Memory B cell (primary cell): ENCODE results near the gene ABLIM2.
A peak's percentile ranks its signal among the peaks of the same experiment; 100 is the strongest.

Experiments
- ATAC-seq: fragments of 150-1000 bp; cut with Tn5 transposase; 2 replicates; pipeline ENCODE4 v1.10.0; 2021; ENCODE audit warnings: low read depth, mild to moderate bottlenecking, moderate library complexity
- DNase-seq, 2 donors: peaks; one replicate each; pipeline ENCODE4 v3.0.0; 2022; ENCODE audit warnings: low spot score in 2 of 2
- H3K27ac Mint-ChIP-seq: one replicate; pipeline ENCODE4 v1.8.0; 2022; ENCODE audit warnings: mild to moderate bottlenecking, moderate library complexity, mixed read lengths
- H3K27me3 Mint-ChIP-seq: one replicate; pipeline ENCODE4 v1.8.0; 2022; ENCODE audit warnings: mixed read lengths
- H3K36me3 Mint-ChIP-seq: one replicate; pipeline ENCODE4 v1.8.0; 2022; ENCODE audit warnings: mild to moderate bottlenecking, mixed read lengths
- H3K4me1 Mint-ChIP-seq: one replicate; pipeline ENCODE4 v1.8.0; 2022; ENCODE audit warnings: mixed read lengths
- H3K4me3 Mint-ChIP-seq: one replicate; pipeline ENCODE4 v1.8.0; 2022; ENCODE audit warnings: mild to moderate bottlenecking, moderate library complexity, mixed read lengths
- H3K9me3 Mint-ChIP-seq: one replicate; pipeline ENCODE4 v1.8.0; 2022; ENCODE audit warnings: mixed read lengths

Gene ABLIM2

DNA sequence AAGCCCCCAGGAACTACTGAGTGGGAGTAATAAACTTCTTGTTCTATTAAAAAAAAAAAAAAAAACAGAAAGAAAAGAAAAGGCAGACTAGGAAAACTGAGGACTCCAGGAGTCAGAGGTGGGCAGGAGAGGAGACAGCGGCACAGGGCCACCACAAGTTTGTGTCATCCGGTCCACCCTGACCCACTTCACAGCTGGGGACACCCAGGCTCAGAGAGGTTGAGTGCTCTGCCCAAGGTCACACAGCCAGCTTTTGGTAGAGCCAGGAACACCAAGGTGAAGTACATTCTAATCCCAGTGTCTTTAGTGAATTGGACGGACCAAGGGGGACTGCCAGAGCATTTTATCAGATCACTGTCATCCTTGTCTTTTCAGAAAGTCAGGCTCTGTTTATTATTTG, 16.4 kb upstream of the ABLIM2 start:
- DNase-seq (no peak), ATAC-seq (no peak)
- H3K36me3 Mint-ChIP-seq = no peaks in the 10 kb centered on the region
- no peak overlapping the region for H3K4me3 Mint-ChIP-seq
- no peak overlapping the region for H3K27ac Mint-ChIP-seq
- no peaks in the 10 kb centered on the region for H3K9me3 Mint-ChIP-seq
- peaks cover 18% of the 10 kb centered on the region for H3K4me1 Mint-ChIP-seq
- H3K27me3 Mint-ChIP-seq = peaks cover 4% of the 10 kb centered on the region

DNA sequence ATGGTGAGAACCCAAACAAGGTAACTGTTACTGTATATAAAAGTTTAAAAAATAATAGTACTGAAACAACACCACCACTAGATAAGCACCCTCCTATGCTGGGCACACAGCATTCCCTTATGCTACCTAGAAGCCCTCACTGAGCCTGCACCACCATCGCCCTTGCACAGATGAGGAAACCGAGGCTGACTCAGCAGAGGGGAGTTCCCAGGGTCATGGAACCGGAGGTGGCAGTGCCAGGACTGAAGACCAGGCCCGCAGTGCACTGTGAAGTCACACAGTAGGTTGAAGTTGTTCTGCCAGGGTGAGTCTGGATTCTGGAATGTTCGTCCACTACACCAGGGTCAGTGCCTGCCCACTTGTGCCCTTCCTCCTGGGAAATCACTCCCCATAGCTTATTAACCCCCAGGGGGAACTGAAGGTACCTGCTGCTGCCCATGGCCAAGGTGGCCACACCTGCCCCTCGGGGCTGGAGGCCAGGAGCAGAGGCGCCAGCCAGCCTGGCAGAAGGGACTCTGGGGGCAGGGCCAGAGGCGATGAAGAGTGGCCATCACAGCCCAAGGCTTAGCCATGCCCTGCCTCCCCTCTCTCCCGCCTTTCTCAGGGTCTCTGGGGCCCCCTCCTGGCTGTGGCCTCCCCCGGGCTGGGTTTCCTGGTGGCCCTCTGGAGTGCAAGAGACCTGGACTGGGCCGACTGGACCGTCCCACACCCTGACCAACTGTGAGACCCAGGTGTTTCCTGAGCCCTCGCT, 15.1 kb upstream of the ABLIM2 start:
- H3K27ac Mint-ChIP-seq = no peak overlapping the region
- peaks cover 4% of the 10 kb centered on the region for H3K27me3 Mint-ChIP-seq
- no peaks in the 10 kb centered on the region for H3K9me3 Mint-ChIP-seq
- no peak for ATAC-seq
- DNase-seq = no peak
- H3K4me1 Mint-ChIP-seq = peaks cover 18% of the 10 kb centered on the region
- H3K36me3 Mint-ChIP-seq = no peaks in the 10 kb centered on the region
- H3K4me3 Mint-ChIP-seq = no peak overlapping the region

DNA sequence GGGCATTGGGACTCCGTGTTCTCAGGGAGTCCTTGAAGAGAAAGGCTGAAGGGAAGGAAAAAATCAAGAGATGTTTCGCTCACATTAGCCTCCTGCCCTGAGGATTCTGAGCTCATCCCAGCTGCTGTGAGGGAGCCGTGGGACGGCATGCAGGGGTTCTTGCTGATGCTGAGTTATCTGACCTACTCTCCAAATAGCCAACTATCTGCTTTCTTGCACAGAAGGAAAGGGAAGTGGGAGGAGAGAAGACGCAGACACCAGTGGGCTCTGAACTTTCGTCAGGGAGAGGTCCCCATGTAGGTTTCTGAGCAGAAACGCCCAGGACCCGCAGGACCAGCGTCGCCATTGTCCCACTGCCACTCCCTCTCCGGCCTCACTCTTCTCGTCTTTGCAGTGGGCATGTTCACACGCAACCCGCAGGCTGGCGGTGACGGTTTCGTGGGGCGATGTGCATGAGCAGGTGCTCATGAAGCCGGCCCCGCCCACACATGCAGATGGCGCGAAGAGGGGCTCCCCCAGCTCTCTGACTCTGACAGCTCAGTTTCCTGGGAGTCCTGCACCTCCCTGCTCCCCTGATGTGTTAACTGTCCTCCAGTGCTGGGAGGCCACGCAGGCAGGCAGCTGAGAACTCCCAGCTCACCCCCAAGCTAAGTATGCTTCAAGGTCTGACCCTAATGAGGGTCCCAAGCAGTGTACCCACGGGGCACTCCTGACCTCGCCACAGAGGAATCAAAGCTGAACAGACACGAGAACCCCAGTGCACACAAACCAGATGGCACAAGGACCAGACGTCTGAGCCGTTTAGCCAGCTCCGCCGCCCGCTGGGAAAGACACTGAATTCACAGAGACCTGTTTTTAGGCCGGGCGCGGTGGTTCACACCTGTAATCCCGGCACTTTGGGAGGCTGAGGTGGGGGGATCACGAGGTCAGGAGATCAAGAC, 13.6 kb upstream of the ABLIM2 start:
- ATAC-seq (peak; percentile 89), DNase-seq (peak; percentile 69 to 72)
- H3K4me3 Mint-ChIP-seq = peak overlapping the region; percentile 81
- H3K27me3 Mint-ChIP-seq = peaks cover 4% of the 10 kb centered on the region
- peak overlapping the region; percentile 74 for H3K27ac Mint-ChIP-seq
- H3K4me1 Mint-ChIP-seq = peaks cover 20% of the 10 kb centered on the region
- peaks cover 2% of the 10 kb centered on the region for H3K9me3 Mint-ChIP-seq
- no peaks in the 10 kb centered on the region for H3K36me3 Mint-ChIP-seq

DNA sequence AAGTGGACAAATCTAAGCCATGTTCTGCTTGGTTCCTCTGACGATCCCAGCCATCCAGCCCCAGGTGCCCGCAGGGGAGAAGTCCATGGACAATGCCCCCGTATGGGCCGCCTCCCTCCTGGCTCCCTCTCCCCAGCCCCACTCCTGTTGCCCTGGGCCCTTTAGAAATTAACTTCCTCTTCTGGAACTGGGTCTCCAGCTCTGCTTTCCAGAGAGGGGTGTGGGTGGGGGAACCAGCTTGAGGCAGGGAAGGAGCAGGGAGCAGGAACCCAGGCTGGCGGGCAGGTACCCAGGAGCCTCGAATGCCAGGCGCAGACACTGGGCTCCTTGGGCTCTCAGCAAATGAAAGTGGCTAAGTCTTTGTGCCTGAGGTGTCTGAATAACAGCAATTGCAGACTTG, 12.7 kb upstream of the ABLIM2 start:
- Mint-ChIP-seq H3K4me1 (peaks cover 24% of the 10 kb centered on the region), H3K9me3 (peaks cover 8% of the 10 kb centered on the region), H3K27ac (peak overlapping the region; percentile 74), H3K4me3 (peak overlapping the region; percentile 81), H3K36me3 (no peaks in the 10 kb centered on the region), H3K27me3 (peaks cover 4% of the 10 kb centered on the region)
- ATAC-seq (no peak), DNase-seq (no peak)

DNA sequence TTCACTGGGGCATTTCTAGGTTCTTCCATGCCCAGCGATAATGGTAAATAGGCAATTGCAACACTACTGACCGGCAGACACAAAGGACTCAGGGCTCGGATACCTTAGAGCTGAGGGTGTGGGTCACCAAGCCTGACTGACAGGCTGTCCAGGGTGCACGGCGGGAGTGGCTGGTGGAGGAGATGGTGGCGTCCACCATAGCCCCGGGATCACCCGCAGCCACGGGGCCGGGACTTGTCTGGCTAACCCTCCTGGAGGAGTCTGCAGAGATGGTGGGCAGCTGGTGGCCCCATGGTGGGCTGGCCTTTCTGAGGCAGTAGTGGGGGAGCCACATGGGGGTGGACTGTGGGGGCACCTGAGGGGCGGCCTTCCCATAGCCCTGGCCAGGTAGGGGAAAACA, 11.7 kb upstream of the ABLIM2 start:
- H3K36me3 Mint-ChIP-seq = no peaks in the 10 kb centered on the region
- H3K27me3 Mint-ChIP-seq = peaks cover 4% of the 10 kb centered on the region
- no peak for DNase-seq
- H3K27ac Mint-ChIP-seq = no peak overlapping the region
- peaks cover 10% of the 10 kb centered on the region for H3K9me3 Mint-ChIP-seq
- no peak for ATAC-seq
- no peak overlapping the region for H3K4me3 Mint-ChIP-seq
- H3K4me1 Mint-ChIP-seq = peaks cover 28% of the 10 kb centered on the region

GRCh38 chr4:8169763-8170162, 11.2 kb upstream of the ABLIM2 start:
- H3K9me3 Mint-ChIP-seq = peaks cover 10% of the 10 kb centered on the region
- no peaks in the 10 kb centered on the region for H3K36me3 Mint-ChIP-seq
- H3K4me3 Mint-ChIP-seq = no peak overlapping the region
- no peak overlapping the region for H3K27ac Mint-ChIP-seq
- ATAC-seq = no peak
- H3K4me1 Mint-ChIP-seq = peaks cover 31% of the 10 kb centered on the region
- H3K27me3 Mint-ChIP-seq = peaks cover 4% of the 10 kb centered on the region
- no peak for DNase-seq

- no peak overlapping the region for H3K4me3 Mint-ChIP-seq
- H3K36me3 Mint-ChIP-seq = no peaks in the 10 kb centered on the region
- H3K27me3 Mint-ChIP-seq = peaks cover 4% of the 10 kb centered on the region
- no peak overlapping the region for H3K27ac Mint-ChIP-seq
- H3K4me1 Mint-ChIP-seq = peaks cover 37% of the 10 kb centered on the region
- DNase-seq = no peak
- H3K9me3 Mint-ChIP-seq = peaks cover 10% of the 10 kb centered on the region
- ATAC-seq = no peak
These were observed 10.4 kb upstream of the ABLIM2 start for GRCh38 chr4:8168832-8169598.

DNA sequence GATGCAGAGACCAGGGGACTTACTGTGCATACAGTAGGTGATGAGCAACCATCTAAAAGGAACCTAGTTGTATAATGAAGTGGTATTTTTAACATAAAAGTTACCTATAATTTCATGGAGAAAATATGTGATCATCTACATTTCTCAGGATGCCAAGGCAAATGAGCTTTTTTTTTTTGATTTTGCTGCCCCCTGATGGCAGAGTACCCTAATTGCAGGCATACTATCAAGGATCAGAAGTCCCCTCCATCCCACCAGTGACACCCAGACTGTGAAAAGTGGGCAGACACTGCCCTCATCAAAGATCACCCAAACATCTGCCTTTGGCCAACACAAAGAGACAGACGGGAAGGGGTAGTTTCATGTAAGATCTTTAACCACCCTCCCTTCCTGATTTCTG, 9.6 kb upstream of the ABLIM2 start:
- H3K27ac Mint-ChIP-seq = no peak overlapping the region

DNA sequence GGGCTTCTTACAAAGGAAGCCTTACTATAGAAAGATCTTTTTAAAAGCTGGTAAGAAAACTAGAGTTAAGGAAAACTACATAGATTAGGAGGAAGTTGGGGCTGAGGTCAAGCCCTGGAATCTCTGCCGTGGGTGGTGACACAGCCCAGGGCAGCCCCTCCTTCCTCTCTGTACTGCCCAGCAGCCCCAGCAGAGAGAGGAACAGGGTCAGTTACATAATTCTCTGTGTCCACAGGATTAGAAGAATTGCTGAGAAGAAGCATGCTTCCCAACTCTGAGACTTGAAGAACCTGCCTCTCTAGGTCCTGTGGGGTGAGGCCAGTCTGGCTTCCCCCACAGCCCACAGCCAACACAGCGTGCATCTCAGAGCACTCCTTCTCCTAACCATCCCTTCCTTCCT, 9.2 kb upstream of the ABLIM2 start:
- Mint-ChIP-seq H3K27ac (no peak overlapping the region), H3K4me1 (peaks cover 45% of the 10 kb centered on the region), H3K9me3 (peaks cover 10% of the 10 kb centered on the region), H3K27me3 (peaks cover 4% of the 10 kb centered on the region), H3K4me3 (no peak overlapping the region), H3K36me3 (no peaks in the 10 kb centered on the region)
- DNase-seq (no peak), ATAC-seq (no peak)

More for the DNA sequence above, 9.6 kb upstream of the ABLIM2 start:
- DNase-seq (no peak), ATAC-seq (no peak)
- no peak overlapping the region for H3K4me3 Mint-ChIP-seq
- H3K4me1 Mint-ChIP-seq = peaks cover 41% of the 10 kb centered on the region
- H3K36me3 Mint-ChIP-seq = no peaks in the 10 kb centered on the region
- peaks cover 4% of the 10 kb centered on the region for H3K27me3 Mint-ChIP-seq
- peaks cover 10% of the 10 kb centered on the region for H3K9me3 Mint-ChIP-seq

- H3K4me3 Mint-ChIP-seq = no peak overlapping the region
These were observed 8.7 kb upstream of the ABLIM2 start for GRCh38 chr4:8167291-8167690.

GRCh38 chr4:8165374-8165896, 6.8 kb upstream of the ABLIM2 start:
- Mint-ChIP-seq H3K4me1 (peaks cover 35% of the 10 kb centered on the region), H3K36me3 (no peaks in the 10 kb centered on the region), H3K27me3 (no peaks in the 10 kb centered on the region), H3K9me3 (peaks cover 10% of the 10 kb centered on the region), H3K27ac (peak overlapping the region; percentile 43), H3K4me3 (no peak overlapping the region)
- ATAC-seq (no peak), DNase-seq (no peak)

More at GRCh38 chr4:8167291-8167690, 8.7 kb upstream of the ABLIM2 start:
- Mint-ChIP-seq H3K9me3 (peaks cover 10% of the 10 kb centered on the region), H3K36me3 (no peaks in the 10 kb centered on the region), H3K27ac (no peak overlapping the region), H3K27me3 (peaks cover 4% of the 10 kb centered on the region), H3K4me1 (peaks cover 43% of the 10 kb centered on the region)
- ATAC-seq (no peak), DNase-seq (no peak)

DNA sequence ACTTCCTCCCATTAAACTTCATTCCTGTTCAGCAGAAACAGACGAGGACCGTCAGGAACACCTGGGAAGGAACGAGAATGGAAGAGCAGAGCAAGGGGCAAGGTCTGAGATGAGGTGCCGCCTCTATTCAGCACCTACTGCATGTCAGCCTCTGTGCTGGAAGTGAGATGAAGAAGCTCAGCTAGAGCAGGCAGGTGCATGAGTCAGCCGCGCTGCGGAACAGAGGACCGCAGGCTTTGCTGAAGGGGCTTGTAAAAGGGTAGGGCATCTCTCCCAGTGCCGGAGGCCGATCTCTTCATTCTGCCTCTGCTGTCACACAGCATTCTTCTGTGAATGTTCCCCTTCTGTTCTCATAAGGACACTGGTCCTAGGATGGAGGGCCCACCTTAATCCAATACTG, 6.1 kb upstream of the ABLIM2 start:
- Mint-ChIP-seq H3K4me3 (no peak overlapping the region), H3K9me3 (peaks cover 10% of the 10 kb centered on the region), H3K36me3 (no peaks in the 10 kb centered on the region), H3K4me1 (peaks cover 39% of the 10 kb centered on the region), H3K27ac (peak overlapping the region; percentile 43), H3K27me3 (no peaks in the 10 kb centered on the region)
- ATAC-seq (no peak), DNase-seq (no peak)

- DNase-seq = no peak
- peaks cover 42% of the 10 kb centered on the region for H3K4me1 Mint-ChIP-seq
- no peaks in the 10 kb centered on the region for H3K36me3 Mint-ChIP-seq
- H3K27me3 Mint-ChIP-seq = no peaks in the 10 kb centered on the region
- peaks cover 10% of the 10 kb centered on the region for H3K9me3 Mint-ChIP-seq
- H3K27ac Mint-ChIP-seq = peak overlapping the region; percentile 43
- ATAC-seq = no peak
- H3K4me3 Mint-ChIP-seq = no peak overlapping the region
These were observed 5.6 kb upstream of the ABLIM2 start for GRCh38 chr4:8164194-8164565.
